ENCODE data around the gene SNAP91. TPM values are rescaled to one million over a fixed set of nuclear protein-coding genes. Genes with fewer than 3 reads are reported as not detected.
A peak's percentile ranks its signal among the peaks of the same experiment; 100 is the strongest.

Gene SNAP91
- total RNA-seq, 1 experiment from 2014 or later = 0.70 TPM

- TF ChIP-seq, protein P1, sequence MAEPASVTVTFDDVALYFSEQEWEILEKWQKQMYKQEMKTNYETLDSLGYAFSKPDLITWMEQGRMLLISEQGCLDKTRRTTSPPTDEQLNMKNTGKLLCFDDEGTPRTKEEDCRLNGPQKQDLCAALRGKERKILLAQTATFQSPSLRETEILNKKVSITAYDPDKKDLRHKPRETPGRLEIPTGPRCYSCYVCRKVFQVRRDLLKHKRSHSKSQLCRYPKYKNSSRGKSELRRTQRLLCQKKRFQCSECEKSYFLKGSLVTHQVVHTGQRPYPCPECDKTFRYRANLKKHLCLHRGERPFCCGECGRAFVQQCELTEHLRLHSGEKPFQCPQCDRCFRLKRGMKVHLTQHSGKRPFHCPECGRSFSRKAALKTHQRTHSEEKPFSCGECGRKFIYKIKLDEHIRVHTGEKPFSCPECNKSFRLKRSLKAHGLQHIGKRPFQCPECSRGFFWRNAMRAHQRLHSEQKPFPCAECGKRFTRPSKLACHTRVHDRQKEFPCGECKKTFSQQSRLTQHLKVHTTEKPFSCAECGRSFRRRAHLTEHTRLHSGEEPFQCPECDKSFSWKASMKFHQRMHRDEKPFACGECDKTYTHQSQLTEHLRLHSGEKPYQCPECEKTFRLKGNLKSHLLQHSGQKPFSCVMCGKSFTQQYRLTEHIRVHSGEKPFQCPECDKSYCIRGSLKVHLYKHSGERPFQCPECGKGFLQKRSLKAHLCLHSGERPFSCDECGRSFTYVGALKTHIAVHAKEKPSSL (CRISPR knock-in tag; conservative IDR thresholded peaks at IDR 0.05) = no peak
- TF ChIP-seq ZNF416 (CRISPR knock-in tag; IDR thresholded peaks at IDR 0.05) (no peak), ATF6 (CRISPR knock-in tag; IDR thresholded peaks at IDR 0.05) (no peak), USF1 (CRISPR knock-in tag; IDR thresholded peaks at IDR 0.05) (no peak), KAT7 (CRISPR knock-in tag; IDR thresholded peaks at IDR 0.05; ENCODE audit: borderline replicate concordance) (peak; percentile 33; the same call in 1 of the 2 replicates), CTCF (IDR thresholded peaks at IDR 0.05) (peak; percentile 62), ZNF532 (CRISPR knock-in tag; IDR thresholded peaks at IDR 0.05; ENCODE audit: borderline replicate concordance) (no peak), ZNF423 (CRISPR knock-in tag; IDR thresholded peaks at IDR 0.05) (no peak), SP1 (CRISPR knock-in tag; conservative IDR thresholded peaks at IDR 0.05) (peak; percentile 29), ETV6 (CRISPR knock-in tag; IDR thresholded peaks at IDR 0.05) (no peak), ZNF219 (CRISPR knock-in tag; IDR thresholded peaks at IDR 0.05; ENCODE audit: borderline replicate concordance) (no peak)
- TF ChIP-seq, protein P2, sequence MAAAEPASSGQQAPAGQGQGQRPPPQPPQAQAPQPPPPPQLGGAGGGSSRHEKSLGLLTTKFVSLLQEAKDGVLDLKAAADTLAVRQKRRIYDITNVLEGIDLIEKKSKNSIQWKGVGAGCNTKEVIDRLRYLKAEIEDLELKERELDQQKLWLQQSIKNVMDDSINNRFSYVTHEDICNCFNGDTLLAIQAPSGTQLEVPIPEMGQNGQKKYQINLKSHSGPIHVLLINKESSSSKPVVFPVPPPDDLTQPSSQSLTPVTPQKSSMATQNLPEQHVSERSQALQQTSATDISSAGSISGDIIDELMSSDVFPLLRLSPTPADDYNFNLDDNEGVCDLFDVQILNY (CRISPR knock-in tag; IDR thresholded peaks at IDR 0.05) = 0 out of 2 replicates have a peak, but pooled peaks have one; percentile 31
- TF ChIP-seq, protein P3, sequence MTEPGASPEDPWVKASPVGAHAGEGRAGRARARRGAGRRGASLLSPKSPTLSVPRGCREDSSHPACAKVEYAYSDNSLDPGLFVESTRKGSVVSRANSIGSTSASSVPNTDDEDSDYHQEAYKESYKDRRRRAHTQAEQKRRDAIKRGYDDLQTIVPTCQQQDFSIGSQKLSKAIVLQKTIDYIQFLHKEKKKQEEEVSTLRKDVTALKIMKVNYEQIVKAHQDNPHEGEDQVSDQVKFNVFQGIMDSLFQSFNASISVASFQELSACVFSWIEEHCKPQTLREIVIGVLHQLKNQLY (CRISPR knock-in tag; IDR thresholded peaks at IDR 0.05) = no peak
Observed at GRCh38 chr6:83511901-83512681, 196.8 kb downstream of the SNAP91 start, which contains the start of gene PRSS35 (continued).
